Erythroblast (primary cell): ENCODE data around the gene ADAMTSL1.

ENCODE experiments used
- GATA1 ChIP-seq: IDR thresholded peaks from 2 replicates; pipeline ENCODE4 v1.6.1; 2011; ENCODE audit warnings: low read depth, mild to moderate bottlenecking, control low read depth, low read length, moderate library complexity
- POLR2A ChIP-seq: IDR thresholded peaks from 2 replicates; pipeline ENCODE4 v1.6.1; 2011; ENCODE audit warnings: mild to moderate bottlenecking, low read length

- TF ChIP-seq POLR2A = no peak
- no peak for TF ChIP-seq GATA1
These were observed 270.0 kb downstream of the ADAMTSL1 start for GRCh38 chr9:18743971-18744370.
